Placental epithelial cell (primary cell): ENCODE data around the gene ODF4. TPM values are rescaled to one million over a fixed set of nuclear protein-coding genes. Genes with fewer than 3 reads are reported as not detected.

ENCODE experiments used
- small RNA-seq: library from RNA; depleted of rRNA; stranded (forward); fragments of <200 nt; gene quantifications from one replicate; pipeline ENCODE3, GENCODE V24; 2012
- total RNA-seq: library from RNA; depleted of rRNA; stranded (reverse); fragments of >200 nt; gene quantifications from 2 replicates; pipeline ENCODE4 v1.2.3, GENCODE V29; 2012

Gene ODF4, protein sequence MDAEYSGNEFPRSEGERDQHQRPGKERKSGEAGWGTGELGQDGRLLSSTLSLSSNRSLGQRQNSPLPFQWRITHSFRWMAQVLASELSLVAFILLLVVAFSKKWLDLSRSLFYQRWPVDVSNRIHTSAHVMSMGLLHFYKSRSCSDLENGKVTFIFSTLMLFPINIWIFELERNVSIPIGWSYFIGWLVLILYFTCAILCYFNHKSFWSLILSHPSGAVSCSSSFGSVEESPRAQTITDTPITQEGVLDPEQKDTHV
- not detected in 2 replicates for total RNA-seq

DNA sequence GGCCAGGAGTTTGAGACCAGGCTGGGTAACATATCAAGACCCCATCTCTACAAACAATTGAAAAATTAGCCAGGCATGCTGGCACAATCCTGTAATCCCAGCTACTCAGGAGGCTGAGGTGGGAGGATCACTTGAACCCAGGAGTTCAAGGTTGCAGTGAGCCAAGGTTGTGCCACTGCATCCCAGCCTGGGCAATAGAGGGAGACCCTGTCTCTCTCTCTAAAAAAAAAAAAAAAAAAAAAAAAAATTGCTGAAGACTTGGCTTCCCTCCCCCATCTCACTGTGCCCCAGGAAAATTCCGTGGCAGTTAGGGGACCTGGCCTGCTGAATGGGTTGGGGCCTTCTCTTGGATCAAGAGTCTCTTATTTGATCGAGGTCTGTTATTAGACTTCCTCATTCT, at the start of gene ODF4:
Gene ODF4, plus strand, starts transcription at position 301 of the 400 bp plus-strand sequence. CDS start 212 bp downstream, outside the sequence.

GRCh38 chr17:8376271-8377067, 36.8 kb downstream of the ODF4 start, which contains the start of gene KRABD2:
KRABD2 (minus strand) TSS chr17:8376704.

GRCh38 chr17:8383143-8383822, 43.6 kb downstream of the ODF4 start, which contains the start of gene RPL26:
RPL26 (minus strand) TSS chr17:8383193; CDS start chr17:8382310, 883 bp downstream.

Small RNA genes lying within 50 kb of the gene (small RNA-seq; reads per million reads assigned to genes)
- gene RF00265, result not detected

Other genes starting within 250 kb of the ODF4 start
- 2.4 and 2.5 TPM in 2 replicates for gene ALOXE3, start 221.3 kb upstream of the ODF4 start, total RNA-seq
- not detected in 2 replicates for gene HES7, start 215.7 kb upstream of the ODF4 start, total RNA-seq
- 55.7 and 81.3 TPM in 2 replicates for gene PER1, start 187.4 kb upstream of the ODF4 start, total RNA-seq
- 2.8 and 5.5 TPM in 2 replicates for gene VAMP2, start 176.9 kb upstream of the ODF4 start, total RNA-seq
- 31.6 and 67.1 TPM in 2 replicates for gene TMEM107, start 163.5 kb upstream of the ODF4 start, total RNA-seq
- 10.6 and 11.3 TPM in 2 replicates for gene BORCS6, start 149.7 kb upstream of the ODF4 start, total RNA-seq
- 7.7 and 15.7 TPM in 2 replicates for gene AURKB, start 129.3 kb upstream of the ODF4 start, total RNA-seq
- gene CTC1, start 91.8 kb upstream of the ODF4 start, total RNA-seq, result 7.1 and 8.6 TPM in 2 replicates
- 10.2 and 18.8 TPM in 2 replicates for gene PFAS, start 90.6 kb upstream of the ODF4 start, total RNA-seq
- 8.6 and 14.9 TPM in 2 replicates for gene RANGRF, start 51.2 kb upstream of the ODF4 start, total RNA-seq
- 0.65 and 0.79 TPM in 2 replicates for gene SLC25A35, start 44.4 kb upstream of the ODF4 start, total RNA-seq
- under 0.01 TPM in 1 of 2 replicates, not detected in the other for gene ARHGEF15, start 29.6 kb upstream of the ODF4 start, total RNA-seq
- gene RPL26, start 43.4 kb downstream of the ODF4 start, total RNA-seq, result 2,133 and 2,482 TPM in 2 replicates
- under 0.01 and 1.1 TPM in 2 replicates for gene RNF222, start 58.0 kb downstream of the ODF4 start, total RNA-seq
- 106 and 113 TPM in 2 replicates for gene NDEL1, start 96.0 kb downstream of the ODF4 start, total RNA-seq